ENCODE data around the gene NAT8L.
A peak's percentile ranks its signal among the peaks of the same experiment; 100 is the strongest.

The NAT8L gene

GRCh38 chr4:2046031-2046961 lies 12.8 kb upstream of the NAT8L start:
- peak; percentile 51 for DNase-seq

- DNase-seq = peak; percentile 47
These were observed 12.0 kb upstream of the NAT8L start for GRCh38 chr4:2047031-2047660.

- DNase-seq = peak; percentile 45
These were observed 11.1 kb upstream of the NAT8L start for GRCh38 chr4:2047781-2048581.

DNA sequence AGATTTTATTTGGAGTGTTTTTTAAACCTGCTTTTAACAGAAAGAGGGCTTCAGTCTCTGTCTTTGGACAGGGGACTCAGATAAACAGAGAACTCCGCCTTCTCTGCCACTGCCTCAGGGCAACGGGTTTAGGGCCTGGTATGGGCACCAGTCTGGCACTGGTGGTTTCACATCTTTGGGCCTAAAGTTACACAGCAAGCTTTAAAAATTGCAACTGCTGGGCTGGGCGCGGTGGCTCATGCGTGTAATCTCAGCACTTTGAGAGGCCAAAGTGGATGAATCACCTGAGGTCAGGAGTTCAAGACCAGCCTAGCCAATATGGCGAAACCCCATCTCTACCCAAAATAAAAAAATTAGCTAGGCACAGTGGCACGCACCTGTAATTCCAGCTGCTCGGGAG lies 10.3 kb upstream of the NAT8L start:
- no peak for DNase-seq

DNA sequence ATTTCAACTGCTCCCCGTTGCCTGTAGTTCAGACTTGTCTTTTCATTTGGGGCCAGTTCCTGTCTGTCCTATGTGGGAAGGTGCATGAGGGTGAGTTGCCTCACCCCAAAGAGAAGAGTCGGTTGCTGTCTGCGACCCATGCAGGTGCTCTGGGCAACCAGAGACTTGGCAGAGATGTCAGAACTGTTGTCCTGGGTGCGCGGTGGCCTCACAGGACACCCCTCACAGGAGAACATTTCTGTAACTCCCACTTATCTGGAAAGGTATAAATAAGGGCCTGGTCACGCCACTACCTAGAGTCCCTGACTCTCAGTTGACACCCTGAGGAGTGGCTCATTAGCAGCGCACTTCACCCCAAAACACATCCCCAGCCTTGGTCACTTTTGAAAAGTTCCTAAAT lies 9.7 kb upstream of the NAT8L start:
- DNase-seq = peak; percentile 21

DNA sequence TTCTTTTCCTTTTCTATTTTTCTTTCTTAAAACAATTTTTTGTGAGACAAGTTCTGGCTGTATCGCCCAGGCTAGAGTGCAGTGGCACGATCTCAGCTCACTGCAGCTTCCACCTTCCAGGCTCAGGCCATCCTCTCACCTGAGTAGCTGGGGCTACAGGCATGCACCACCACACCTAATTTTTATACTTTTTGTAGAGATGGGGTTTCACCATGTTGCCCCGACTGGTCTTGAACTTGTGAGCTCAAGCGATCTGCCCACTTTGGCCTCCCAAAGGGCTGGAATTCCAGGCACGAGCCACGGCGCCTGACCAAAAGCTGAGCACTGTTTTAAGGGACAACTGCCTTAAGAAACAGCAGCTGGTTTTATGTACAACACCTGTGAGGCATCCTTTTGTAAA lies 9.3 kb upstream of the NAT8L start:
- DNase-seq = peak; percentile 41

GRCh38 chr4:2051086-2051485 lies 8.0 kb upstream of the NAT8L start:
- peak; percentile 43 for DNase-seq

GRCh38 chr4:2054217-2054616 lies 4.9 kb upstream of the NAT8L start:
- peak; percentile 7 for DNase-seq

- no peak for DNase-seq
These were observed 1.6 kb upstream of the NAT8L start for GRCh38 chr4:2057382-2058065.

GRCh38 chr4:2058264-2059045 lies 672 bp upstream of the NAT8L start:
- DNase-seq = no peak

- no peak for DNase-seq
These were observed 837 bp downstream of the NAT8L start for GRCh38 chr4:2059726-2060602.

DNA sequence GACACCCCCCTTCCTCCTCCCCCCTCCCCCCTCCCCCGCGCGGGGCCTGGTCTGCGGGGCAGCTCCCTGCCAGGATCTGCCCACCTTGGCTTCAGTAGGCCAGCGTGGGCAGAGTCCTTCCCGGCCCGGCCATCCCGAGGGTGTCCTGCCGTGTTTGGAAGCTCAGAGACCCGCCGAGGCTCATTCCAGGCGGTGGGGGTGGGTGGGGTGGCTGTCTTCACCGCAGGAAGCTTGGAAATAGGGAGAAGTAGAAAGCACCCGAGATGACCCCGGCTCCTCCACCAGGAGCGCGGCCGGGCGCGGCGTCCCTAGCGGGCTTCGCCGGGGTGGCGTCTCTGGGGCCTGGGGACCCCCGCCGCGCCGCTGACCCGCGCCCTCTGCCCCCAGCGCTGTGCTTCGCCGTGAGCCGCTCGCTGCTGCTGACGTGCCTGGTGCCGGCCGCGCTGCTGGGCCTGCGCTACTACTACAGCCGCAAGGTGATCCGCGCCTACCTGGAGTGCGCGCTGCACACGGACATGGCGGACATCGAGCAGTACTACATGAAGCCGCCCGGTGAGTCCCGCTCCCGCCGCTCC lies 1.6 kb downstream of the NAT8L start:
- DNase-seq = peak; percentile 80

DNA sequence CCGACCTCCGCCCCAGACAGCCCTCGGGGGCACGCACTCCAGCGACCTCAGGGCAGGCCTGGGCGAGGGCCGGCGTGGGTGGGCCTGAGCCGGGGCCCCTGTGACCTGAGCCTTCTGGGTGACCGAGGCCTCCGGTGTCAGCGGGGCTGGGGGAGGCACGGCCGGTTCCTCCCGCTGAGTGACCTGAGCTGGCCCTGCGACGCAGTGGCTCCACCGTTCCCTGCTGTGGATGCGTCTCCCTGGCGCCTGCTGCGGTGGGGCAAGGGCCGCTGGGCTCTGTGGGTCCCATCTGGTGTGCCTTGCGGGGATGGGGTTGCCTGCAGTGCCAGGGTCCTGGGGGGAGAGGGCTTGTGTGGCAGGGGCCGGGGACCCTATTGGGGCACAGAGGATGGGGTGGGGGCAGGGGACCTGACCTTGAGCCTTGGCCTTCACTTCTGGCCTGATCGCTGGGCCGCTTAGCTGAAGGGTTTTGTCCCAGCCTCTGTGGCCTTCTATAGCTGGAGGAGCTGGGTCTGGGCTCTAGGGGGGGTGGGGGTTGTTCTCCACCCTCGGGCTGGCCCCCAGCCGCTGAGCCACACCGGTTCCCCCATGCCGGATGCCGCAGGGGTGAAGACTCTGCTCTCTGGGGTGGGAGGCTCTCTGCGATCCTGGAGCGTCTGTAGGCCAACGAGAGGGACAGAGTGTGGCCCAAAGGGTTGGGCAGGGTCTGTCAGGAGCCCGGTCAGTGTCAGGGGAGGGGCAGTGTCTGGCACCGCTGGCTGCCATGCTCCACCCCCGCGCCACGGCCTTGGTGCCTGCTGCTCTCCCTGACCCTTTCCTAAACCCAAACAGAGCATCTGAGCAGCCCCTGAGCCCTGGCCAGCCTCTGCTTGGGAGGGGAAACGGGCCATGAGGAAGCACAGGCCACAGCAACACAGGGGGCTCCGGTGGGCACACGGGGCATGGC lies 2.3 kb downstream of the NAT8L start:
- no peak for DNase-seq

DNA sequence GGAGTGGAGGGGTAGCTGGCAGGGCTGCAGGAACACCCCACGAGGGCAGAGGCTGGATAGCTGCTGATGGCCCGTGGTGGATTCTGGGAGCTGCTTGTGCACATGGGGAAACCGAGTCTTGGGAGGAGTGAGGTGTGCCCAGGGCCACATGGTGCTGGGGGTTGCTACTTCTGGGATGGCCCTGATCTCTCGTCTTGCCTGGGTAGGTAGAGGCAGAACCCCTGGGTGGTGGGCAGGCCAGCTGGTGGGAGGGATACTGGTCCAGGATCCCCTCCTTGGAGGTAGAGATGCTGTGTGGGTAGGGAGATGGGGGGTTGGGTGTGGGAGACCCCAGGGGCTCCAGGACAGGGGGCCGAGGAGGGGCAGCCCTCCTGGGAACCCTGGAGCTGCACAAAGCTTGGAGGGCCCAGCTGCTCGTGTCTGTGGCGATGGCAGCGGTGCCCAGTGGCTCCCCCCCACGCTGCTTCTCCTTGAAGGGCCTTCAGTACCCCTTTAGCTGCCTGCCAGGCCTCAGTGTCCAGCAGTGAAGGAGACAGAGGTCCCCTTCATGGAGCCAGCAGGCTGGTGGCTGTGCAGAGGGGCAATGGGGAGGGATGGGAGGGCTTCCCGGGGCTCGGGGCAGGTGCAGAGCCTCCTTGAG lies 3.2 kb downstream of the NAT8L start:
- DNase-seq = no peak

GRCh38 chr4:2062808-2063524 lies 3.8 kb downstream of the NAT8L start:
- DNase-seq = no peak

GRCh38 chr4:2063557-2064275 lies 4.6 kb downstream of the NAT8L start:
- DNase-seq = no peak

GRCh38 chr4:2064276-2064991 lies 5.3 kb downstream of the NAT8L start:
- DNase-seq = no peak
